Neural cell (in vitro differentiated cells): ENCODE data around the gene GNAT2.

ENCODE experiments used
- CTCF ChIP-seq: fragments of 450-650 bp; IDR thresholded peaks from 2 replicates; pipeline ENCODE4 v1.5.1; 2014; ENCODE audit warnings: antibody characterized with exemption, mild to moderate bottlenecking, moderate library complexity; ENCODE audit not compliant: poor library complexity, severe bottlenecking
- EP300 ChIP-seq: fragments of 450-650 bp; conservative IDR thresholded peaks from 2 replicates; pipeline ENCODE4 v1.6.1; 2014; ENCODE audit warnings: antibody characterized with exemption, mild to moderate bottlenecking, moderate library complexity; ENCODE audit not compliant: poor library complexity, severe bottlenecking
- EZH2 ChIP-seq: fragments of 200-600, 300-800 bp; shearing (Covaris generic), sonication (generic); IDR thresholded peaks from 2 replicates; pipeline ENCODE4 v1.6.1; 2014; ENCODE audit warnings: antibody characterized with exemption, low read length, borderline replicate concordance, mild to moderate bottlenecking; ENCODE audit not compliant: insufficient read depth, poor library complexity, severe bottlenecking
- MXI1 ChIP-seq: fragments of 450-650 bp; conservative IDR thresholded peaks from 2 replicates; pipeline ENCODE4 v1.6.1; 2014; ENCODE audit warnings: antibody characterized with exemption, mild to moderate bottlenecking; ENCODE audit not compliant: poor library complexity, severe bottlenecking
- POLR2AphosphoS5 ChIP-seq: IDR thresholded peaks from 2 replicates; pipeline ENCODE4 v1.6.1; 2012
- REST ChIP-seq: IDR thresholded peaks from 2 replicates; pipeline ENCODE4 v1.6.1; 2012; ENCODE audit warnings: borderline replicate concordance
- TAF1 ChIP-seq: IDR thresholded peaks from 2 replicates; pipeline ENCODE4 v1.6.1; 2012; ENCODE audit warnings: low read depth

GRCh38 chr1:109652402-109652801 lies 33.0 kb upstream of the GNAT2 start:
- TF ChIP-seq POLR2AphosphoS5 (no peak), CTCF (no peak), TAF1 (no peak), REST (no peak), EP300 (no peak), EZH2 (no peak), MXI1 (no peak)
